ENCODE measurements around the gene FGF9. TPM values are rescaled to one million over a fixed set of nuclear protein-coding genes. Genes with fewer than 3 reads are reported as not detected.

The FGF9 gene
- total and polyA plus RNA-seq, 4 experiments from 2014 or later: 2.1 to 7.3 (median 4.5) TPM

DNA sequence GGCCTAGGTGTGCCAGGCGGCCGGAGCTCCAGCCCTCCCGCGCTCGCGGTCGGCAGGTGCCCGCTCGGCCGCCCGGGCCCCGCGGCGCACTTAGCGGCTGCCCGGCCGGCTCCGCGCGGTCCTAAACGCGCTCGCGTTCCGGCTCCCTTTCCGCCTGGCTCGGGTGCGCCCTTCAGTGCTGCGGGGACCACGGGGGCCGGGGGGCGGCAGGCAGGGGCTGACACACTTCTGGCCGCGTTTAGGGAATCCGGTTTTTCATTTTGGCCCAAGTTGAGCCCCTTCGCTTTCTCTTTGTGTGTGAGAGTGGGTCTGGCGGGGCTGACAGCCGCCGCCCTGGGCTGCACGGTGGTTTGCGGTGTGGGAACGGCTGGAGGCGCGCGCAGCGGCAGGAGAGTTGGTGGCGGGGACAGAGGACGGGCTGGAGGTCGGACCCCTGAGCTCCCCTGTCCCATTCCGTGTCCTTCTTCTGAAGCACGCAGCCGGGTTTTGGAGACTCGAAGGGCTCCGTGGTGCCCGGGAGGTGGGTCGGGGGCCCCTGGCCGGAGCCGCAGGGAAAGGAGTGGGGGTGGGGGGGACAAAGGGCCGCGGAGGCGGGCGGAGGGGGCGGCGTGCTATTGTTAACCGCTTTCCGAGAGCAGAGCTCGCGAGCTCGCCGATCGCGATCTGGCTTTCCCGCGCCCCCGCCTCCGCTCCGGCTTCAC lies 3.1 kb downstream of the FGF9 start:
- Histone ChIP-seq H3K9me3 (ENCODE audit: control insufficient read depth in 1 of 2, low read length in 2 of 2) (no peaks in the 10 kb centered on the region), H3K4me1 (ENCODE audit: insufficient read depth, low read length) (peaks cover 40% of the 10 kb centered on the region), H3K27ac (ENCODE audit: low read depth, low read length) (no peak overlapping the region), H3K27me3 (ENCODE audit: insufficient read depth, low read length) (peaks cover 30% of the 10 kb centered on the region), H3K4me3 (ENCODE audit: low read length in 2 of 2) (peak overlapping the region; percentile 61 to 65), H3K36me3 (ENCODE audit: insufficient read depth, low read length) (no peaks in the 10 kb centered on the region)
- peak; percentile 42 to 72 (median 60) for DNase-seq
- Mint-ChIP-seq H3K4me3 (peak overlapping the region; percentile 82 to 93 (median 88)), H3K4me1 (peaks cover 26 to 59% (median 38%) of the 10 kb centered on the region in 4 donors), H3K27me3 (peaks cover 7 to 10% of the 10 kb centered on the region in 2 donors), H3K9me3 (peaks cover 0 to 2% (median 0%) of the 10 kb centered on the region in 8 donors), H3K27ac (peak overlapping the region in 2 of 7 donors; percentile 77 to 89), H3K36me3 (peaks cover 0 to 16% of the 10 kb centered on the region in 2 donors)
- ChIA-PET POLR2A (ENCODE audit: partially characterized antibody) (interaction anchor here (0.6 to 6.9 kb wide), 3 partner anchors 36 to 167 kb away, joined by 3 to 77 read pairs (median 5); partner anchors contain the start of gene MICU2), CTCF (ENCODE audit: partially characterized antibody) (interaction anchor here (0.7 to 8.2 kb wide), 8 partner anchors 8 to 605 kb away, joined by 3 to 86 read pairs (median 4); partner anchors contain the start of gene MICU2)
- intact Hi-C loops (cut with micrococcal nuclease): loop anchor here (1.0 to 10.0 kb wide), 5 partner anchors 217 to 1703 kb away; partner anchors contain the start of genes MRPL57, SKA3 and ZDHHC20

DNA sequence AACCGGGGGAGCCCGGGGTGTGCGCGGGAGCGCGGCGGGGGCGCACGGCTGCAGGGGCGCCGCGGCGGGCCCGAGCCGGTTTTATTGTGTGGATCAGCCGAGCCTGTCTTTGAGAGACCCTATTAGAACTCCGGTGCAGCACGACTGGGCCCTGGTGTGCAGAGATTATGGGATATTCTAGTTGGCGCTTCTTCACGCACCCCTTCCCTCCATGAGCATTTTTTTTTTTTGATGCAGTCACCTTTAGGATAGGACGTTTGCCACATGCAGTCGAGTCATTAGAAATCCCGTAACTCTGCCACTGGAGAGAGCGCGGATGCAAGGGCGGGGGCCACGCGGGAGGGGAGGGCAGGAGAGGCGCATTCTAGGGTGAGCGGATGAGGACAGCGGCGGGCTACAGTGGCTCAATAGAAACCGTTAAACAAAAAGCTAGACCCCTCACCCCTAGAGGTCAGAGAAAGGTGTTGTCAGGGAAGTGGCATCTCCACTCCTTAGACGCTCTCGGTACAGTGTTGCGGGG lies 3.7 kb downstream of the FGF9 start:
- H3K36me3 ChIP-seq (ENCODE audit: insufficient read depth, low read length): no peaks in the 10 kb centered on the region
- H3K36me3 Mint-ChIP-seq: peaks cover 0 to 14% of the 10 kb centered on the region in 2 donors
- peaks cover 23 to 53% (median 33%) of the 10 kb centered on the region in 4 donors for H3K4me1 Mint-ChIP-seq
- H3K27ac ChIP-seq (ENCODE audit: low read depth, low read length): no peak overlapping the region
- peak overlapping the region in 4 of 7 donors; percentile 74 to 89 (median 88) for H3K27ac Mint-ChIP-seq
- H3K4me3 ChIP-seq (ENCODE audit: low read length in 2 of 2): peak overlapping the region; percentile 57 to 61
- POLR2A ChIA-PET (ENCODE audit: partially characterized antibody): interaction anchor here (1.6 to 6.9 kb wide), 2 partner anchors 35 to 71 kb away, joined by 4 to 77 read pairs; partner anchors contain the start of gene MICU2
- H3K27me3 ChIP-seq (ENCODE audit: insufficient read depth, low read length): peaks cover 30% of the 10 kb centered on the region
- intact Hi-C loops (cut with micrococcal nuclease): loop anchor here (5.0 to 10.0 kb wide), 4 partner anchors 217 to 1703 kb away; partner anchors contain the start of genes MRPL57, SKA3 and ZDHHC20
- no peaks in the 10 kb centered on the region for H3K9me3 ChIP-seq (ENCODE audit: control insufficient read depth in 1 of 2, low read length in 2 of 2)
- CTCF ChIA-PET (ENCODE audit: partially characterized antibody): interaction anchor here (0.7 to 8.2 kb wide), 4 partner anchors 13 to 678 kb away, joined by 3 to 86 read pairs (median 4); partner anchors contain the start of gene MICU2
- peaks cover 36% of the 10 kb centered on the region for H3K4me1 ChIP-seq (ENCODE audit: insufficient read depth, low read length)
- peaks cover 6 to 8% of the 10 kb centered on the region in 2 donors for H3K27me3 Mint-ChIP-seq
- DNase-seq: peak in 4 of 5 donors; percentile 12 to 19 (median 18)
- peak overlapping the region; percentile 86 to 96 (median 92) for H3K4me3 Mint-ChIP-seq
- peaks cover 0 to 2% (median 0%) of the 10 kb centered on the region in 8 donors for H3K9me3 Mint-ChIP-seq

DNA sequence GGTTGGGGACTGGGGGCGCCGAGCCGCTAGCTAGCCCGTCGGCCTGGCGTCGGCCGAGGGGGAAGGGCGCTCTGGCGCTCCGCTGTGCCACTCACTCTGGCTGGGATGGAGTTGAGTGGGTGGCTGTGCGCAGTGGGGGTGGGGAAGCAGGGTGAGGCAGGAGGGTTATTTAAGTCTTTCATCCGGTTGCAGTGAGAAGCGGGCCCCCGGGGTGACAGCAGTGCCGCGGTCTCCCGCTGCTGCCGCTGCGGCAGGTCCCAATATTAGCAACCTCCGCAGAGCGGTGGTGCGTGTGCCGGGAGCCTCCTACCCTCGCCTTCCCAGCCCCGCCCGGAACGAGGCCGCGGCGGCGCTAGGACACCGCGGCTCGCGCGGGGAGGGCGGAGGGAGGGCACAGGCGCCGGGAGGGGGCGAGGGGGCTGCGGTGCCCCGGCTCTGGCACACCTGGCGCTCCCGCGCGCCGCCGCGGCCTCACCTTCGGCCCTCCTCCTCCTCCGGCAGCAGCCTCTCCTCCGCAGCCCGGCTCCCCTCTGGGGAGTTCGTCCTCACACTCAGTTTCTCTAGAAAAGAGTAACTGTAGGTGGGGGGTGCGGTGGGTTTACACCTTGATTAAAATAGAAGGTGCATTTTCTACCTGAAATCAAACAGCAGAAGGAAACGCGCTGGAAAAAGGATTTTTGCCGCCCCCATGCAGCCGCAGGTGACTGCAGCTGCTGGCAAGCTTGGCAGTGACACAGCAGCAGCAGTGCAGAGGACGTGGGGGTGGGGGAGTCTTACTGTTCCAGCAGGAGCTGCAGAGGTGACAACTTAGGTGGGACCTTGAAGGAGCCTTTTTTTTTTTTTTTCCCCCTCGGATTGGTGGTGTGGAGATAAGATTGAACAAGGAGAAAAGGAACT lies 4.5 kb downstream of the FGF9 start:
- intact Hi-C loops (cut with micrococcal nuclease): loop anchor here (10.0 kb wide), 1 partner anchor 501 kb away; the partner anchor contains the start of genes MRPL57 and SKA3
- POLR2A ChIA-PET (ENCODE audit: partially characterized antibody): interaction anchor here (0.8 to 6.9 kb wide), 4 partner anchors 36 to 384 kb away, joined by 3 to 77 read pairs (median 4); partner anchors contain the start of gene MICU2

DNA sequence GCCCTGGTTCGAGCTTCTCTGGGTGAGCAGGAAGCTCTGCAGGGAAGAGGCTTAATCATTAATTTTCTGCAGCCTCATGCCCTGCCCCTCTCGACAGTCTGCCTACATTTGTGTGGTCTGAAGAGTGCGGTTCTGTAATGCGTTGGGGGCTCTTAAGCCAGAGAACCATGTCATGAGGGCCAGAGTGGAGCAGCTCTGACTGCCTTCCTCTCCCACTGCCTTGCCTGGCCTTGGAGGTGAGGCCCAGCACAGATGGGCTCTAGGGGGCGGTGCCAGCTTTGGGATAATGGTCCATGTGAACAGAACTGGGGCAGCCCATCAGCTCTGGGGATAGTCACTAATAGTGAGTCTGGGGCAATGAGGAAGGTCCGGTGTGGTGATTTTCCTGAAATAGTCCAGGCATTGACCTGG lies 5.7 kb downstream of the FGF9 start:
- H3K27ac Mint-ChIP-seq: peak overlapping the region in 1 of 7 donors; percentile 45
- ChIA-PET CTCF (ENCODE audit: partially characterized antibody) (interaction anchor here (0.8 to 2.5 kb wide), 2 partner anchors 39 to 156 kb away, joined by 3 to 8 read pairs; no protein-coding TSS in a partner anchor), POLR2A (ENCODE audit: partially characterized antibody) (interaction anchor here (0.5 to 1.0 kb wide), 3 partner anchors 73 to 538 kb away, joined by 3 to 5 read pairs (median 4); partner anchors contain the start of gene MICU2)
- Histone ChIP-seq H3K4me1 (ENCODE audit: insufficient read depth, low read length) (peaks cover 30% of the 10 kb centered on the region), H3K27me3 (ENCODE audit: insufficient read depth, low read length) (peaks cover 30% of the 10 kb centered on the region), H3K9me3 (ENCODE audit: control insufficient read depth in 1 of 2, low read length in 2 of 2) (no peaks in the 10 kb centered on the region), H3K4me3 (ENCODE audit: low read length in 2 of 2) (no peak overlapping the region), H3K36me3 (ENCODE audit: insufficient read depth, low read length) (no peaks in the 10 kb centered on the region), H3K27ac (ENCODE audit: low read depth, low read length) (no peak overlapping the region)
- H3K4me1 Mint-ChIP-seq: peaks cover 17 to 38% (median 27%) of the 10 kb centered on the region in 4 donors
- no peaks in the 10 kb centered on the region for H3K9me3 Mint-ChIP-seq
- H3K27me3 Mint-ChIP-seq: peaks cover 2 to 8% of the 10 kb centered on the region in 2 donors
- H3K36me3 Mint-ChIP-seq: peaks cover 0 to 2% of the 10 kb centered on the region in 2 donors
- DNase-seq: no peak
- peak overlapping the region; percentile 21 to 85 (median 76) for H3K4me3 Mint-ChIP-seq
- intact Hi-C loops (cut with micrococcal nuclease): loop anchor here (10.0 kb wide), 1 partner anchor 502 kb away; the partner anchor contains the start of genes MRPL57 and SKA3

More for the DNA sequence above, 4.5 kb downstream of the FGF9 start:
- Histone ChIP-seq H3K27me3 (ENCODE audit: insufficient read depth, low read length) (peaks cover 30% of the 10 kb centered on the region), H3K9me3 (ENCODE audit: control insufficient read depth in 1 of 2, low read length in 2 of 2) (no peaks in the 10 kb centered on the region), H3K27ac (ENCODE audit: low read depth, low read length) (no peak overlapping the region), H3K4me3 (ENCODE audit: low read length in 2 of 2) (peak overlapping the region; percentile 40 to 42), H3K36me3 (ENCODE audit: insufficient read depth, low read length) (no peaks in the 10 kb centered on the region), H3K4me1 (ENCODE audit: insufficient read depth, low read length) (peaks cover 36% of the 10 kb centered on the region)
- H3K27me3 Mint-ChIP-seq: peaks cover 6 to 8% of the 10 kb centered on the region in 2 donors
- H3K36me3 Mint-ChIP-seq: peaks cover 0 to 10% of the 10 kb centered on the region in 2 donors
- peak overlapping the region; percentile 76 to 96 (median 92) for H3K4me3 Mint-ChIP-seq
- DNase-seq: peak; percentile 42 to 65 (median 45)
- H3K27ac Mint-ChIP-seq: peak overlapping the region in 5 of 7 donors; percentile 43 to 89 (median 48)
- peaks cover 0 to 2% (median 0%) of the 10 kb centered on the region in 8 donors for H3K9me3 Mint-ChIP-seq
- CTCF ChIA-PET (ENCODE audit: partially characterized antibody): interaction anchor here (0.7 to 8.2 kb wide), 5 partner anchors 11 to 677 kb away, joined by 3 to 86 read pairs (median 3); no protein-coding TSS in a partner anchor
- H3K4me1 Mint-ChIP-seq: peaks cover 22 to 49% (median 32%) of the 10 kb centered on the region in 4 donors

DNA sequence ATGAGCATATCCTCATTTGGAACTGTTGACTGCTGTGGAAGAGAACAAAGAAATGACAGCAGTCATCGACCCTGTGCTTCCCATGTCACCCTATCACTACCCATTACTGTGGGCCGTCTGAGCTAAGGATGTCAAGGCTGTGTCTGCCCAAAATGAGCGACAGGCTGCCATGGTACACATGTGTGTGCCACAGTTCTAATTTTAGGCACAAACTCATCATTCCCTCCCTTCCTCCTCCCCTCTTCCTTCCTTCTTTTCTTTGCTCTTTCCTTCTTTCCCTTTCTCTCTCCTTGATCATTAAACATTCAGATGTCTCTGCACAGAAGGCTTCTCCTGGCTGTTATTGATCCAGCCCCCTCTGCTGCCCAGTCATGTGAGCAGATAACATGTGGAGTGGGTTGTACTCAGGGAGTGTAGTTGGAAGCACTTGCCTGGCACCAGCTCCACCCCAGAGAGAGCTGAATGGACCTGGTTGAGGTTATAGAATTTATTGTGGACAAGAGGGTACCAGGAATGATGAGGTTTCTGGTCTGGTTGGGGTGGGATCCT lies 6.3 kb downstream of the FGF9 start:
- ChIA-PET POLR2A (ENCODE audit: partially characterized antibody) (interaction anchor here (0.9 kb wide), 1 partner anchor 74 kb away, joined by 4 read pairs; the partner anchor contains the start of gene MICU2), CTCF (ENCODE audit: partially characterized antibody) (interaction anchor here (1.1 to 2.5 kb wide), 2 partner anchors 8 to 39 kb away, joined by 3 to 8 read pairs; no protein-coding TSS in a partner anchor)
- Mint-ChIP-seq H3K27me3 (peaks cover 2 to 8% of the 10 kb centered on the region in 2 donors), H3K27ac (peak overlapping the region in 1 of 7 donors; percentile 83), H3K9me3 (no peaks in the 10 kb centered on the region), H3K4me3 (peak overlapping the region in 4 of 8 donors; percentile 17 to 85 (median 52)), H3K36me3 (peaks cover 0 to 2% of the 10 kb centered on the region in 2 donors), H3K4me1 (peaks cover 16 to 32% (median 22%) of the 10 kb centered on the region in 4 donors)
- Histone ChIP-seq H3K36me3 (ENCODE audit: insufficient read depth, low read length) (no peaks in the 10 kb centered on the region), H3K9me3 (ENCODE audit: control insufficient read depth in 1 of 2, low read length in 2 of 2) (no peaks in the 10 kb centered on the region), H3K4me1 (ENCODE audit: insufficient read depth, low read length) (peaks cover 25% of the 10 kb centered on the region), H3K27me3 (ENCODE audit: insufficient read depth, low read length) (peaks cover 30% of the 10 kb centered on the region), H3K27ac (ENCODE audit: low read depth, low read length) (no peak overlapping the region), H3K4me3 (ENCODE audit: low read length in 2 of 2) (no peak overlapping the region)
- no peak for DNase-seq
- intact Hi-C loops (cut with micrococcal nuclease): loop anchor here (10.0 kb wide), 1 partner anchor 502 kb away; the partner anchor contains the start of genes MRPL57 and SKA3
